H4 (cell line): ENCODE data around the gene P2RX1. TPM values are rescaled to one million over a fixed set of nuclear protein-coding genes. Genes with fewer than 3 reads are reported as not detected.
A peak's percentile ranks its signal among the peaks of the same experiment; 100 is the strongest.

Experiments
- DNase-seq: peaks from one replicate; pipeline ENCODE4 v3.0.0-alpha.2; 2015; ENCODE audit warnings: low spot score
- total RNA-seq: library from RNA; depleted of rRNA; stranded (reverse); fragments of >200 nt; shearing (Covaris generic); gene quantifications from 2 replicates; pipeline ENCODE4 v1.2.3, GENCODE V29; 2014

Gene P2RX1
- total RNA-seq, 1 experiment from 2014 or later = not detected

DNA sequence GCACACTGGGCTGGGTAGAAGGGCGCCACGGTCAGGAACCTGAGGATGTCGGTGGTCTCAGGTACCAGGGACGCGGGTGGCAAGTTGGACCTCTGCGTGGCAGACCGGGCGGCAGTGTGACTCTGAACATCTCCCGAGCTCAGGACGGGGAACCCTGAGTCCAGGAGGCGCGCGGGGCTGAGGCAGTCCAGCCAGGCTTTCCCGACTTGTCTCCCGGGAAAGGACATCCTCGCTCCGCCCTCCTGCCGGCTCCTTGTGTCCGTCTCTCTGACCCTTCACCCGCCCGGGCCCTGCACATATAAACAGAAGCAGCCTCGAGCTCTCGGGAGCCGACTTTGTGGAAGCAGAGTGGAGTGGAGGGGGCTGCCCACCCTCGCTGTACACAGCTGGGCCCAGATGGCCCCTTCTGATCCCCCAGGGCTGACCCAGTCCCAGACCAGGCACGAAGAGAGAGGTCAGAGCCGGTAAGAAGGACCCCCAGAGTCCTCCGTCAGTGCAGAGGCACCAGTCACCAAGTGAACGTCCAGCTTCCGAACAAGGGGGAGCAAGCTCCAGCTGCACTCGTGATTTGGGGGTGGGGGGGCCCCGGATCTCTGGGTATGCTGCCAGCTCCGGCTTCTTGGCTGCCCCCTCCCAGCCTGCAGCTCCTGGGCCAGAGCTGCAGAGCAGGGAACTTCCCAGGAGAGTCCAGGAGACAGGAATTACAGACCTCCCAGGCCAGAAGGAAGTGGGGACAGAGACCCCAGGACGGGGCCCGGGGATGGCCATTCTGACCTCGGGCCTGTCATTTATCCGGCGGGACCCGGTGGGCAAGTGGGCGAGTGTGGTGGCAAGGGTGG, 8.5 kb upstream of the P2RX1 start:
- no peak for DNase-seq

DNA sequence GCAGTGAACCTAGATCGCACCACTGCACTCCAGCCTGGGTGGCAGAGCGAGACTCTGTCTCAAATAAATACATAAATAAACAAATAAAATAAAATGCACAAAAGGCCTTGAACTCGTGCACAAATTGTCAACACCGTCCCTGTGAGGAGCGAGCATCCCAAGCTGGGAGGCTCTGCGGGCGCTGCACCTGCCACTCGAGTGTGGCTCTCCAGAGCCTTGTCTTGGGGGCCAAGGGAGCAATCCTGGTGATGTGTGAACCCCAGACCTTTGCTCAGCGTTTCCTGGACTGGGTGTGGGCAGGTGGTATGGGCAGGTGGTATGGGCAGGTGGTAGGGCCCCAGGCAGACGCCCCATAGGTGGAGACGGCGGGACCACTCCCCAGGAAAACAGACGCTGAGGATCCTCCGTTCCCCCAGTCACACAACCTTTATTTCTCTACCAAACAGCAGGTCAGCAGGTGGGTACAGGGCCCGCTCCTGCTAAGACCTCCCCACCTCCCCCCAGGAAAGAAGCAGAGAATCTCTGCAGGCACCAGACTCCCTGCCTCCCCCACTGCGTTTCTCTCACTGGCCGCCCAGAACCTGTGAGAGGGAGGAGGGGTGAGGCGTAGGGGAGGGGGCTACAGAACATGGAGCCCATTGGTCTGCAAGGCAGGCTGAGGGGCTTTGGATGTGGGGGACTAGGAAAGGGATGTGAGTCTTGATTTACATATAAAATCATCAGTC, 7.4 kb upstream of the P2RX1 start:
- no peak for DNase-seq

DNA sequence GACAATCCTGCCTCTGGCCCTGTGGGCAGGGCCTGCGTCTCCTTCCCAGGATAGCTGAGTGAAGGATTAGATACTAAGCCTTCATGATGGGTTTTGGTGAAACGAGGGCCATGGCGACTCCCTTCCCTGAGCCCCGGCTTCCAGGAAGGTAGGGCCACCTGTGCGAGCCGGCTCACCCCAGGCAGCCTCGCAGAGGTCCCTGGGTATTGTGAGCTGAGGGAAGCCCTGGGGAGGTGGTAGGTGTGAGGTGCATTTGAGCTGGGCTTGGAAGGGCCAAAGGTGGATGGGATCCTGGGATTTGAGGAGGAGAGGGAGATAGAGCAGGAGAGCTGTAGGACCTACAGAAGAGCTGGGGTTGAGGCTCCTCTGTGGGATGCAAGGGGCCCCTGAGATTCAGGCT, 6.5 kb upstream of the P2RX1 start:
- no peak for DNase-seq

DNA sequence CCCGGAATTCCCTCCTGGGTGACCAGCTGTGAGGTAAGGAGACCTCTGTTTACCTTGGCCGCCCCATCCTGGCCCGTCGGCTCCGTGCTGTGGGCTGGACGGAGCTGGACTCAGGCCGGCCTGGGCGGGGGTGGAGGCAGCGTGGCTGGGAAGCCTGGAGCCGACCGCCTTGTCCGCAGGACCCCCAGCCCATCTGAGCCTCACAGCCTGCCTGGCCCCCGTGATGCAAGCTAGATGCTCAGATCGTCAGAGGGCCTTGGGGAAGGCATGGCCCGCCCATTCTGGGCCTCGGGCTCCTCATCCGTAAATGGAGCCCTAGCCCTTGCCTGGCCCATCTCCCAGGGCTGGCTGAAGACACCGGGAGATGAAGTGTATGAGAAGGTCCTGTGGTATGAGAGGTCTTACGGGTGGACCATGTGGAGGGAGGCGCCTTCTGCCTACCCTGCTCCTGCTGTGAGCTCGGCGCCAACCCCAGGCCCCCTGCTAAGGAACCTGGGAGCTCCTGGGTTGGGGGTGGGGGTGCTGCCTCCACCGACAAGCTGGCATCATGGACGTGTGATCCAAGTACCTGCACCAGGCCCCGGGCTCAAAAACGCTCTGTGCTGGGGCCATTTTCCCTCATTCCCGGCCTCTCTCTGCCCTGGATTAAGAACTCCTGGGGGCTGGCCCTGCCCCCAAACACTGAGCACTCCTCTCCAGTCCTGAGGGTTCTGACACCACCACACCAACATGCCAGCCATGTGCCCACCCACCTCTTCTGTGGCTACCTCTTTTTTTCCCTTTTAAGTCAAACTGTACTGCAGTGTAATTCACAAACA, 5.4 kb upstream of the P2RX1 start:
- DNase-seq = no peak

DNA sequence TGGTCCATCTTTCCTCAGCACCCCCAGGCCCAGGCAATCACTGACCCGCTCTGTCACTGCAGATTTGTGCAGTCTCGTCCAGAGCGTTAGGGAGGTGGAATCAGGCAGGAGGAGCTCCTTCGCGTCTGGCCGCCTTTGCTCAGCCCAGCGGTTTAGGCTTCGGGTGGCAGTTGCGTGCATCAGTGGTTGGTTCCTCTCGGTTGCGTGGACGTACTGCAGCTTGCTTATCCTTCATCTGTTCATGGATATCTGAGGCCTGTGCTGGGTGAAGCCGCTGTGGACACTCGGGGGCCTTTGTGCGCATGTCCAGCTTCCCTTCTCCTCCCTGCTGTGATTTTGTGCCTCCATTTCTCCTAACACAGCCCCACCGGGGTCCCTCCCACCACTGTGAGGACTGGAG, 4.7 kb upstream of the P2RX1 start:
- DNase-seq = no peak

DNA sequence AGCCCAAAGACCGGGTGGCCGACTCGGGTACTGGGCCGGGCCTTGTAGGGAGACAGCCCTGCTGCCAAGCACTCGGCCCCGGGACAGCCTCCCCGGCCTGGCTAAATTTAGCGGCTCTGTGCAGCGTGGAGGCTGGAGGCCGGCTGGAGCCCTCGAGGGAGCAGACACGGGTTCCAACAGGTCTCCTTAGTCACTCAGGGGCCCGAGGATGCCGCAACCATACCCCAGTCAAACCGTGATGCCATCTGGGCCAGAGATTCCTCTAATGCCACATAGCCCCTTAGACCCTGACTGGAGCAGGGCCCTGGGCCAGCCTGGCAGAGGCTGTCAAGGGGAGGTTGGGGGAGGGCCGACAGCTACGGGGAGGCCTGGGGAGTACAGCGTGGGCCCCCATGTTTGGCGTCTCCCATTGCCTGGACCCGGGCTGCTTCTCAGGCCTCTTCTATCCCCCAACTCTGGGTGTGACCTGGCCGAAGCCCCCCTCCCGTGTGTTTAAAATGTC, 2.9 kb upstream of the P2RX1 start:
- no peak for DNase-seq

DNA sequence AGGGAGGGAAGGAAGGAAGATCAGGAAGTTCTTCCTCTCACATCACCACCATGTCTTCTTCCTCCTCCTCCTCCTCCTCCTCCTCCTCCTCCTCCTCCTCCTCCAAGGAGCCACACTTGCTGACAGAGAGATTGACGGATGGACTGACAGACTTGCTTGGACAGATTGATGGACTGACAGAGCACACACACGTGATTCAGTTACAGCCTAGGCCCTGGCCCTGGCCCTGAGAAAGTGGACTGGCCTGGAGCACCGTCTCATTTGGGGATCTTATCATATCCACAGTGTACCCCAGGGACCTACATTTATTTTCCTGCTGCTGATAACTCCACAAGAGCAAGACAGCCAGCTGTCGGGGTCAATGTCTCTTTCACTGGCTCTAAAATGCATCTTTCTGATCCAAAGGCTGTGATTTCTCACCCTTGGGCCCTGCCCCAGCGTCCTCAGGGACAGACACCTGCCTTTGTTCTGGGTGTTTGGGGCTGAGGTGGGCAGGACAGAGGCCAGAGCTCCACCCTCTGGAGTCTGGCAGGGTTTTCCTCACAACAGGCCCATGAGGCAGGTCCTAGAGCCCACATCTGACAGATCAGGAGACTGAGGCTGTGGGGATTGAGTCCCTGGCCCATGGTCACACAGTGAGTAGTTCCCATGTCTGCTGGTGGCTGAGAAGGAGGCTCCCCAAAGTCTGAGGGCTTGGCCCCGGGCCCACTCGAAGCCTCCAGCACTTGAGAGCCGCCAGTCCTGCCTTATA, 2.3 kb upstream of the P2RX1 start:
- no peak for DNase-seq

DNA sequence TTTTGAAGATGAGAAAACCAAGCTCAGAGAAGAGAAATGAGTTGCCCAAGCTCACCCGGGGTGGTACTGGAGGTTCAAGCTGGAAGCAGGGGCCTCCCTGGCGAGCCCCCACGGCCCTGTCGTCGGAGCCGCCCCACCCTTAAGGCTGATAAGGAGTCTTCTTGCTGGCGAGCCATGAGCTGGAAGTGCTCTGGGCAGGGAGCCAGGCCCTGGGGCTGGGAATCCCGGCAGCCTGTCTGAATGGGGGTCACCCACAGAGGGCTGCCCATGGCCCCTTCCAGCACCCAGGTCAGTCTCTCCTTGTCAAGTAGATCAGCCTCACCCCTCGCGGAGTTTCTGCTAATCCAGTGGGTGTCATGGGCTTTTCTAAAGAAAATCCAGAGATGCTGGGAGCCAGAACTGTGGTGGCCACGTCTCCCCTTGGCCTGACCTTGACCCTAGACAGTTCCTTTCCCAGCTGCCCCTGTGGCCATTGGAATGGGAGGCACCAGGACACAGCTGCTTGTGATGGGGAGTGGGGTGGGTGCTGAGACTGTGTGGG, 1.2 kb upstream of the P2RX1 start:
- no peak for DNase-seq

DNA sequence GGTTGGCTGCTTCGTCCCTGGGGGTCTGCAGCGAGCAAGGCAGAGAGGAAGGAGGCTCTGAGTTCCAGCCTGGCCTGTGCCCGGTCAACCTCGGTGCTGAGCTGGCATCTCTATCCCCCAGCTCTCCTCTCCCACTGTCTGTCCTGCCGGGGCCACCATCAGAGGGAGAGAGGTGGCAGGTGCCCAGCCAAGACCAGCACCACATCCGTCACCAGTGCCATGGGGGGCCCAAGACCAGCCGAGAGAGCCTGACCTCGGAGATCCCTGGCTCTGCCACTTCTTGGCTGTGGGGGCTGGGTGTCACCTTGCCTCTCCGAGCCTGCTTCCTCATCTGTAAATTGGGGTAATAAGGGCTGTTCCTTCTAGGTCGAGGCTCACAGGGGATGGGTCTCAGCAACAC, 560 bp upstream of the P2RX1 start:
- no peak for DNase-seq

DNA sequence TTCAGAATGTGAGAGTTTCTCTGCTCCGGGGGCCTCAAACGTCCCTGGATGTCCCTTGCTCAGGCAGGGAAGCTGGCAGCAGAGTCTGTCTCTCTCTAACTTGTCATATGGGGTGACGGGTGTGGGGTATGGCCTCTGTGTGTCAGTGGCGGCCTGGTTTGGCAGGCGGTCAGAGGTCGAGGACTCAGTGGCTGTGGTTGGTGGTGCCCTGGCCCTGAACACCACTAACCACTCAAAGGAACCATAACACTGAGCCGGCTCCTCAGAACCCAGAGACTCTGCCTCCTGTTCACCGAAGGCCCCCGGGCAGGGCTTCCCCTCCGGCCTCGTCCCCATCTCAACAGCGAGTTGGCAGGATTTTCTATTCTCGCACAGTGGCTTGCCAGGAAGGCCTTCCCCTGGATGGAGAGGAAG, 677 bp downstream of the P2RX1 start:
- DNase-seq = no peak

DNA sequence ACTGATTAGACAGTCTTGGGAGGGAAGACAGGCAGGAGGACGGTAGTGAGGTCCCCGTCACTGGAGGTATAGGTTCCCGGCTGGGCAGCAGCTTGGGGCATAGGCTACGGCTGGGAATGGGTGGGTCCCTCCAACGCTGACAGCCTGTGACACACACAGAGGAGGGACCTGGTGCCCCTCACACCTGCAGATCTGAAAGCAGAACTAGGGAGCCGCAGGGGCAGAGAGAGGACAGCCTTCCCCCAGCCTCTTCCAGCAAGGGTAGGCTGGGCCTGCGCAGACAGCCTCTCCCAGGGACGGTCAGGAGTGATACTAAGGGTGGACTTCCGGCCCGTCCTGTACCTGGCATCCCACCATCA, 2.0 kb downstream of the P2RX1 start:
- DNase-seq = no peak

DNA sequence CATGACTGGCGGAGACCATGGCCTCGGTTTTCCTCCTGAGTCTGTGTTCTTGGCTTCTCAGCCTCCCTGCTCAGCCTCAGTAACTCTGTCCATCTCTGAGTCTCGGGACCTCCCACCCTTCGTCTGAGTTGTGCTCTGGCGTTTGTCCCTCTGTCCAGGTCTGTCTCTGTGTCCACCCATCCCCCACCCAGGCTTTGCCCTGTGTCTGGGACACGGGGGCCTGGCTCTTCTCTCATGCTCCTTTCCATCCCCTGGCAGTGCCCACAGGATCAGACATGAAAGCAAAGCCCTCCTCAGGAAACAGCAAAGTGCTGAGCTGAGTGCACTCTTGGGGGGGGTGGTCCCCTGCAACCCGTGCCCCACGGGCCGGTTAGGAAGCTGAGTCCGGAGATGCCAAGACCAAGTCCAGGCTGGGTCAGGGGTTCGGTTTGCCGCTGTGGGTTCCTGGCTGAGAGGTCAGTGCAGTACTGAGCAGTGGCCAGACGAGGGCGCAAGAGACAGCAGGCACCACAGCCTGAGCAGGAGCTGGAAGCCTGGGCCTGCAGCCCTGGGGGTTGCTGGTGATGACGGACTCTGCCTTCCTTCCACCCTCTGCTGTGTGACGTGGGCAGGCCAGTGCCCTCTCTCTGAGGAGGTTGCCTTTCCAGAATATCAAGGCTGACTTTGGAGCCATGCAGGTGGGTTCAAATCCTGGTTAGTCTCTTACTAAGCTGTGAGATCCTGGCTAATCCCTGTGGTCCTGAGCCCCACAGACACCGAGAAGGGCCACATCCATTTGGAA, 2.5 kb downstream of the P2RX1 start:
- DNase-seq = peak; percentile 58

DNA sequence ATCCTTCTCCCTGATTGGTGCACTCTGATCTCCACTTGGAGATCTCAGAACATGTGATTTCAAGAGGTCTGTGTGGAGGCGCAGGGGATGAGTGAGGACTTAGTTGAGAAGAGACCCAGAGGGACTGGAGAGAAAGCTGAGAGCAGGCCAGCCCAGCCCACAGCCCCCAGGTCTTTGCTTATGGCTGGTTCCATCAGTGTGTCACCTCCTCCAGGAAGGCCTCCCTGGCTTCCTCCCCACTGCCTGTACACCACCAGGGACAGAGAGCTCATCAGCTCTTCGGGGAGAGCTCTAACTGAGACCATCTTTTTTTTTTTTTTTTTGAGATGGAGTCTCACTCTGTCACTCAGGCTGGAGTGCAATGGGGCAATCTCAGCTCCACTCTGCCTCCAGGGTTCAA, 3.4 kb downstream of the P2RX1 start:
- no peak for DNase-seq

DNA sequence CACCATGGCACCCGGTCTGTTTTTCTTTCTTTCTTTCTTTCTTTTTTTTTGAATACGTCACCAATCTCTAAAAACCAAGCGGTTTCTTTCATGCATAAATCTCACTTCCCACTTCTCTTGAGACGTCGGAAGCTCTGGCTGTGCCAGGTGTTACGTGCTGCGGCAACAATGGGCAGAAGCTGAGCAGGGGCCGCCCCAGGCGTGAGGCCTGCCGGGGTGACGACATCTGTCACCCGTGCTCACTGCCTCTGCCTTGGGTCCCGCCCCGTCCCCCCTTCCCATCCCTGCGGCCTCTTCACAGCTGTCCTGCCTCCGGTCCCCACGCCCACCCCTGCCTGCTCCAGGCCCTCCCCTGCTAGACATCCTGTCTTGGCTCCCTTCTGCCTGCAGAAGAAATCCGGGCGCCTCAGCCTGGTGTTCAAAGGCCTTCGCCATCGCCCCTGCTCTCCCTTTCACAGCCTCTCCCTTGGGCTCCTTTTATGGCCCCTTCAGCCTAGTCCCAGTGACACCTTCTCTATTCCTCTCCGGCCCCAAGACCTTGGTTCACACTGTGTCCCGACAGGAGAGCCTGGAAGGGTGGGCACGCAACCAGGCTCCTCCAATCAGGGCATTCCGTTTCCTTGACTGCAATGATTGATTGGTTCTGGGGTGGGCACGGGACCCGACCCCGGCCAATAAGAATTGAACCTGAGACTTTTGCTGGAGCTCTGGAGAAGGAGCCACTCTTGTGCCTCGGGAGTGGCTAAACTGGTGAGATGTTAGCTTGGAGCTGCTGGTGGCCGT, 4.8 kb downstream of the P2RX1 start:
- no peak for DNase-seq

DNA sequence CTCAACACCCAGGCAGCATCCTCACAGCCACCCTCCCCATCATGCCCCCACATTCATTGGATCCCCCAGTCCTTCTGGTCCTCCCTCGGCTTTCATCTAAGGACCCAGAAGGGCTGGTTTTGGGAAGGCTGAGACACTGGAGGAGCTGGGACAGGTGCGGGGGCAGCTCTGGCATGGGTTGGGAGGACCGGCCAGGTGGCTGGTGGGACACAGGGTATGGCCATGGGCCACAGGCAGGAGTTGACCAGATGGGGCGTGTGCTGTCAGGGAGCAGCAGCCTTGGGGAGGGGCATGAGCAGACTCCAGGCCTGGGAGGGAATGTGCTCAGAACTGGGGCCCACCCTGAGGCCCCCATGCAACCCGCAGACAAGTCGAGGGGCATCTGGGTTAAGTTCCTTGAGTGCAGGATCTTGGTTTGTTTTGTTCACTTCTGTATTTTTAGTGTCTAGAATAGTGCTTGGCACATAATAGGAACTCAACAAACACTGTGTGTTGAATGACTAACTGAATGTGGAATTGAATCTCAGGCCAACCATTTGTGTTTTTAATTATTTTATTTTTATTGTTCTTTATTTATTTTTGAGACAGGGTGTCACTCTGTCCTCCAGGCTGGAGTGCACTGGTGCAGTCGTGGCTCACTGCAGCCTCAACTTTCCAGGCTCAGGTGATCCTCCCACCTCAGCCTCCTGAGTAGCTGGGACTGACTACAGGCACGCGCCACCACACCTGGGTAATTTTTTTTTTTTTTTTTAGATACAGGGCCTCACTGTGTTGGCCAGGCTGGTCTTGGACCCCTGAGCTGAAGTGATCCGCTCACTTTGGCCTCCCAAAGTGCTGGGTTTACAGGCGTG, 5.6 kb downstream of the P2RX1 start:
- no peak for DNase-seq

DNA sequence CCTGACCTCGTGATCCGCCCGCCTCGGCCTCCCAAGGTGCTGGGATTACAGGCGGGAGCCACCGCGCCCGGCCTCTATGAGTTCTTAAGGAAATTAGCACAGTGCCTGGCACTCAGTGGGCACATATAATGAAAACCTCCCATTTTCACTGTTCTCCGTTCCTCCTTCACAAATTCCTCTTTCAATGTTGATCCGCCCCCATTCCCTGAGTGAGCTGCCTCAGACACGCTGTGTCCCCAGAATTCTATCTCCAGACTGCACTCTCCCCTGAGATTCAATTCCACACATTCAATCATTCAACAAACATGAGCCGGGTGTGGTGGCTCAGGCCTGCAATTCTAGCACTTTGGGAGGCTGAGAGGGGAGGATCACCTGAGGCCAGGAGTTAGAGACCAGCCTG, 7.0 kb downstream of the P2RX1 start:
- no peak for DNase-seq

DNA sequence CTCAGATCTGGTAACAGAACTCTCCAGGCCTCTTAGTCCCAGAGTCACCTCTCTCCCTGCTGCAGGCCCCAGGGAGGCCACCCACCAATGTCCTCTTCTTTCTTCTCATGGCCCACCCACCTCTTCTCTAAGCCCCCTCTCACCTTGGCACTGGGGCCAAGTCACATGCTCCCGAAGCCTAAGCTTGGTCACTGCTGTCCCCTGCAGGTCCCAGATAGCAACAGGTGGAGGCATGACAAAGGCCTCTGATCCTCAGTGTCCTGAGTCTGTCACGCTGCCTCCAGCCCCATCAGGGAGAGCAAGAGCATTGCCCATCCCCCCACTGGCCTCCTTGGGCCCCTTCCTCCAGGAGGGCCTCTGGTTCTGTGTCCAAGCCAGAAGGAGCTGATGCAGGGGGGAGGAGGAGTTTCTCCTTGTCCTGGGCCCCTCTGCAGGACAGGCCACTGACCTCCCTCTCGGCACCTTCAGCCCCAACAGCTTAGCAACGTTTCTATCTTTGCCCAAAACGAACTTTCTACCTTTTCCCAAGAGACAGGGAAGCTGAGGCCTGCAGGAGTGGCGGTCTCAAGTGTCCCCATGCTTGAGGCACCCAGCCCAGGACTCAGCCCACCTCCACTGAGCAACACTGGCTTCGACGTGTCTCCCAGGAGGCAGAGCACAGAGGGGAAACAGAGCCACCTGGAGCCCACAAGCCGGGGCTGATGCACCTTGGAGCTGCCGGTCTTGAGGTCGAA, 8.6 kb downstream of the P2RX1 start:
- DNase-seq = no peak

DNA sequence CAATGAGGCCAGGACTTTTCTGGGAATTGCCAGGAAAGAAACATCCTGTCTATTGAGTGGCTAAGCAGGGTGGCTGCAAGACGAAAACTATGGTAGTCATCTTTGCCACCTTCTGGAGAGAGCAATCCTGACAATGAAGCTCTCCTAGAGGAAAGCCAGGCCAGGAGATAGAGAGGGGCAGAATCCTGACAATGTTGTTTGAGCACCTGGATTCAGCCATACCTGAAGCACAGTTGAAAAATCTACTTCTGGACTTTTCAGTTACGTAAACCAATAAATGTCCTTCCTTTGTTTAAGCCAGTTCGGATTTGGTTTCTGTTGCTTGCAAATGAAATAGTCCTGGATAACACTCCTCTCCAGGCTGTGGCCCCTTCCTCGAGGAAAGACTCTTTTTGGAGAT, 9.4 kb downstream of the P2RX1 start:
- DNase-seq = no peak
